PFSK-1 (cell line): ENCODE data around the gene IPCEF1.

Source experiments
- POLR2AphosphoS5 ChIP-seq: IDR thresholded peaks from 2 replicates; pipeline ENCODE4 v1.6.1; 2012; ENCODE audit warnings: low read depth, mild to moderate bottlenecking, control low read depth, low read length, moderate library complexity
- REST ChIP-seq, 2 experiments: IDR thresholded peaks; 2 replicates each; pipeline versions ENCODE4 v1.6.1 to v1.8.0; 2011 to 2012; ENCODE audit warnings: low read depth in 2 of 2, low read length in 2 of 2, control low read depth in 1 of 2, inconsistent platforms in 1 of 2, mild to moderate bottlenecking in 1 of 2, moderate library complexity in 1 of 2; ENCODE audit not compliant: insufficient read depth in 1 of 2
- SIN3A ChIP-seq: IDR thresholded peaks from 2 replicates; pipeline ENCODE4 v1.6.1; 2012; ENCODE audit warnings: mild to moderate bottlenecking, low read length, moderate library complexity, borderline replicate concordance; ENCODE audit not compliant: insufficient read depth

GRCh38 chr6:154304191-154304590 lies 52.4 kb downstream of the IPCEF1 start:
- TF ChIP-seq REST (IDR thresholded peaks at IDR 0.05; ENCODE audit: insufficient read depth in 1 of 2, low read depth in 2 of 2, low read length in 2 of 2) (no peak), POLR2AphosphoS5 (no peak), SIN3A (no peak)
